HepG2 (cell line): ENCODE results near the gene TLR9.

Experiments used
- ATF1 ChIP-seq: IDR thresholded peaks from 2 replicates; pipeline ENCODE4 v1.6.1; 2016; ENCODE audit warnings: mild to moderate bottlenecking, control low read depth
- DNMT1 ChIP-seq: sonication (generic); formaldehyde crosslinking; IDR thresholded peaks from 2 replicates; pipeline ENCODE4 v1.5.1; 2020; ENCODE audit warnings: mild to moderate bottlenecking, missing genetic modification reagents
- HDAC2 ChIP-seq: sonication (generic); formaldehyde crosslinking; IDR thresholded peaks from 2 replicates; pipeline ENCODE4 v1.4.0; 2020; ENCODE audit warnings: missing genetic modification reagents
- NAIF1 ChIP-seq: sonication (generic); formaldehyde crosslinking; IDR thresholded peaks from 2 replicates; pipeline ENCODE4 v1.5.0; 2020; ENCODE audit warnings: mild to moderate bottlenecking, missing genetic modification reagents, borderline replicate concordance
- POLR2A ChIP-seq, 2 experiments: IDR thresholded peaks; 2 replicates each; pipeline ENCODE4 v1.6.1; 2011; ENCODE audit warnings: low read depth in 2 of 2, low read length in 2 of 2, mild to moderate bottlenecking in 1 of 2, moderate library complexity in 1 of 2; ENCODE audit not compliant: insufficient read depth in 1 of 2
- PREB ChIP-seq: sonication (generic); formaldehyde crosslinking; IDR thresholded peaks from 2 replicates; pipeline ENCODE4 v1.4.0; 2020; ENCODE audit warnings: missing genetic modification reagents
- RBFOX2 ChIP-seq: fragments of 200-400 bp; formaldehyde crosslinking; IDR thresholded peaks from 2 replicates; pipeline ENCODE4 v1.6.1; 2017; ENCODE audit warnings: low read depth, mild to moderate bottlenecking, low read length
- RFX5 ChIP-seq: IDR thresholded peaks from 2 replicates; pipeline ENCODE4 v1.6.1; 2011; ENCODE audit warnings: low read depth, low read length, improper control_type of control experiment
- SIX1 ChIP-seq: sonication (generic); formaldehyde crosslinking; IDR thresholded peaks from 2 replicates; pipeline ENCODE4 v1.4.0; 2020; ENCODE audit warnings: missing genetic modification reagents, borderline replicate concordance
- SNAPC2 ChIP-seq: sonication (generic); formaldehyde crosslinking; IDR thresholded peaks from 2 replicates; pipeline ENCODE4 v1.8.1; 2022; ENCODE audit warnings: mild to moderate bottlenecking, missing genetic modification reagents
- TARDBP ChIP-seq: sonication (generic); formaldehyde crosslinking; IDR thresholded peaks from 2 replicates; pipeline ENCODE4 v1.8.0; 2022; ENCODE audit warnings: mild to moderate bottlenecking, missing genetic modification reagents
- USF2 ChIP-seq, 2 experiments: sonication (generic) in 1 of 2; formaldehyde crosslinking in 1 of 2; IDR thresholded peaks; 2 replicates each; pipeline versions ENCODE4 v1.5.1 to v1.6.1; 2011 to 2020; ENCODE audit warnings: borderline replicate concordance in 1 of 2, low read depth in 1 of 2, low read length in 1 of 2, mild to moderate bottlenecking in 1 of 2, missing genetic modification reagents in 1 of 2, moderate library complexity in 1 of 2
- ZSCAN25 ChIP-seq: sonication (generic); formaldehyde crosslinking; IDR thresholded peaks from 2 replicates; pipeline ENCODE4 v1.8.0; 2022; ENCODE audit warnings: mild to moderate bottlenecking, missing genetic modification reagents
- ZZZ3 ChIP-seq: sonication (generic); formaldehyde crosslinking; IDR thresholded peaks from 2 replicates; pipeline ENCODE4 v1.4.0; 2020; ENCODE audit warnings: missing genetic modification reagents, mild to moderate bottlenecking, borderline replicate concordance

DNA sequence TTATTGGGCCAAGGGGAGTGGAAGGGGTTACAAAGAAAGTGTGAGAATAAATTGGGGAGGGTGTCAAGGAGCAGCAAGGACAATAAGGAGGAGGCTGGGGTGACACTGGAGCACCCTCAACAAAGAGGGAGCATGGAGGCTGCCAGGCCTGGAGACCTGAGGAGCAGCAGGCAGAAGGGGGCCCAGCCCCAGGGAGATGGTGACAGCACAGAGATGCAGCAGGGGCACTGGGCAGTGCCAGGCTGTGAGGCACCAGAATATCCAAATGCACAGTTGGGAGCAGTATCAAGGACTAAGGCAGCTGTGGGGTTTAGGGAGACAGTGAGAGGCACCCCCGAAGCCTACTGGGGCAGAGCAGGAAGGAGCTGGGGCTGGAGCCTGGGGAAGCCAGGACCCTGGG, 46.9 kb downstream of the TLR9 start:
- no peak for TF ChIP-seq HDAC2 (CRISPR knock-in tag)
- no peak for TF ChIP-seq POLR2A (IDR thresholded peaks at IDR 0.05; ENCODE audit: insufficient read depth in 1 of 2, low read depth in 2 of 2, low read length in 2 of 2)
- no peak for TF ChIP-seq RBFOX2
- no peak for TF ChIP-seq ATF1 (CRISPR knock-in tag)
- no peak for TF ChIP-seq SNAPC2
- TF ChIP-seq RFX5, result no peak
- no peak for TF ChIP-seq NAIF1
- no peak for TF ChIP-seq DNMT1
- TF ChIP-seq TARDBP (CRISPR knock-in tag), result no peak
- no peak for TF ChIP-seq SIX1 (CRISPR knock-in tag)
- TF ChIP-seq PREB (CRISPR knock-in tag), result no peak
- no peak for TF ChIP-seq USF2 (IDR thresholded peaks at IDR 0.05; ENCODE audit: low read depth, low read length)
- TF ChIP-seq USF2 (CRISPR knock-in tag; IDR thresholded peaks at IDR 0.05; ENCODE audit: borderline replicate concordance), result no peak
- TF ChIP-seq ZZZ3 (CRISPR knock-in tag), result no peak
- no peak for TF ChIP-seq ZSCAN25 (CRISPR knock-in tag)
